NCI-H2171 (cell line): ENCODE results near the gene NCDN.
A peak's percentile ranks its signal among the peaks of the same experiment; 100 is the strongest.

ENCODE experiments used
- DNase-seq: peaks from one replicate; lab custom pipeline; 2025; lab: John Stamatoyannopoulos, UW

Gene NCDN

GRCh38 chr1:35590476-35591040 is 33.0 kb downstream of the NCDN start:
- peak; percentile 52 for DNase-seq

DNA sequence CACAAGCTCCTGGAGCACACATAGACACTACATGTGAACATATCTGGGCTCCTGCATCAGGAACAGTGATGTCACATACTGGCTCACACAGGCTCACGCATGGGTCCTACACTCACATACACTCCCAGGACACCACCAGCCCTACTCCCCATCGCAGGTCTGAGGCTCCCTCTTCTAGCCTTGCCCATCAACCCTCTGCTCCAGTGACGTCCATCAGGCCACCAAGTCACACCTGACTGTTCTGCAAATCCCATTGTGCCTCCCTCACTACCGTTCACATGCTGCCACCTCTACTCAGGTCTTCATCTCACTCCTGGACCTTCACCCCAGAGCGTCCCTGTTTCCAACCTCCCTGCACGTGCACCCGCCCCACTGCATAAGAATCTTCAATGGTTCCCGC is 33.6 kb downstream of the NCDN start:
- no peak for DNase-seq

DNA sequence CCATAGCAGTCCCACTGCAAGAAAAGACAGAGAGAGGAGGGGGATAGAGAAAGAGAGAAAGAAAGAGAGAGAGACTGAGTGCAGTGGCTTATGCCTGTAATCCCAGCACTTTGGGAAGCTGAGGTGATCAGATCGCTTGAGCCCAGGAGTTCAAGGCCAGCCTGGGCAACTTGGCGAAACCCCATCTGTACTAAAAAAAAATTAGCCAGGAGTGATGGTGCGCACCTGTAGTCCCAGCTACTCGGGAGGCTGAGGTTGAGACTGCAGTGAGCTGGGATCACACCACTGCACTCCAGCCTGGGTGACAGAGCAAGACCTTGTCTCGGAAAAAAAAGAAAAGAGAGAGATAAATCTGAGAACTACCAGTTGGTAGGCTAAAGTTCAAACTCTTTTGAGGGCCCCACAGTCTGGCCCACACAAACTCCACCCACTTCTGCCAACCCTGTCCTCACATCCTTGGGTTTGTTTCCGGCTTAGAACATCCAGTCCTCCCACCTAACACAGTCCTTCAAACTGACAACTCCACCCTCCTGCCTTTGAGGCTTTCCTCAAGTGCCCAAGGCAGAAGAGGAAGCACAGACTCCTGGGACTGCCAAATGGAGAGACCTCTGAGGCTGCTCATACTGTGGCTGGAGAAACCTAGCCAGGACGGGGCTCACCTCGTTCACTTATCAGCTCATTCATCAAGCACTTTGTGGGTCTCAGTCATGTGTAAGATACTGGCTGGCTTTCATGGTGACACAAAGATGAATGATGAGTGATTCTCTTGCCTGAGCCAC is 35.6 kb downstream of the NCDN start:
- DNase-seq, result no peak

- no peak for DNase-seq
Measured at GRCh38 chr1:35594005-35594760, 36.6 kb downstream of the NCDN start.

DNA sequence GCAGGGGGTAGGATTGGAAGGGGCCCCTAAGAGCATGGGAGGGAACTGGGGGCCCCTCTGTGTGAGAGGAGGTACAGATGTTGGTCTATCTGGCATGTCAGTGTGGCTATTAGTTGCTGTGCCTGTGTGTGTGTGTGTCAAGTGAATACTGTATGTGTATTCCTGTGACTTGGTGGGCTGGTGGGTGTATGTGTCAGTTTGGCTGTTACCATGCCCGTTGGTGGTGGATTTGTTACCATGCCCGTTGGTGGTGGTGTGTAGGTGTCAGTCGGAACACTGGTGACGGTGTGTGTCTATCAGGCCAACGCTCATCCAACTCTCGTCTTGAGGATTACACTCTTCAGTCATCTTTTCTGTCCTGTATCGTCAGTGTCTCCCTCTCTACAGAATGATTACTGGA is 38.1 kb downstream of the NCDN start:
- DNase-seq, result no peak

GRCh38 chr1:35597870-35598269 is 40.3 kb downstream of the NCDN start:
- no peak for DNase-seq

GRCh38 chr1:35598895-35599294 is 41.3 kb downstream of the NCDN start:
- no peak for DNase-seq

- DNase-seq, result no peak
Measured at GRCh38 chr1:35599411-35599810, 41.8 kb downstream of the NCDN start.

GRCh38 chr1:35600593-35600992 is 43.0 kb downstream of the NCDN start:
- DNase-seq, result peak; percentile 58

DNA sequence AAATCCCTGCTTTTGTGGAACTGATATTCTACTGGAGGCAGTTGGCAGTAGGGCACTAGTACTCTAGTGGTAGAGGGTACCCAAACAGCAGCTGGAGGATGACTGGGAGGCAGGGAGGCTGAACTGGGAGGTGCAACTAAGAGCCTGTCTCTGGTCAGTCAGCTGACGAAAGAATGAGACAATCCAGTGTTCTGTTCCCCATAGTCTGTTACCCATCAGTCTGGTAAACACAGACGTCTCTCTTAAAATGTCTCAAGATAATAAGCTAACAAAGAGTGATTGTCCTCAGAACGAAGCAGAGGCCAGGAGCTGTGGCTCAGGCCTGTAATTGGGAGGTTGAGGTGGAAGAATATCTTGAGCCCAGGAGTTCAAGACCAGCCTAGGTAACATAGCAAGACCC is 45.9 kb downstream of the NCDN start:
- DNase-seq, result no peak

DNA sequence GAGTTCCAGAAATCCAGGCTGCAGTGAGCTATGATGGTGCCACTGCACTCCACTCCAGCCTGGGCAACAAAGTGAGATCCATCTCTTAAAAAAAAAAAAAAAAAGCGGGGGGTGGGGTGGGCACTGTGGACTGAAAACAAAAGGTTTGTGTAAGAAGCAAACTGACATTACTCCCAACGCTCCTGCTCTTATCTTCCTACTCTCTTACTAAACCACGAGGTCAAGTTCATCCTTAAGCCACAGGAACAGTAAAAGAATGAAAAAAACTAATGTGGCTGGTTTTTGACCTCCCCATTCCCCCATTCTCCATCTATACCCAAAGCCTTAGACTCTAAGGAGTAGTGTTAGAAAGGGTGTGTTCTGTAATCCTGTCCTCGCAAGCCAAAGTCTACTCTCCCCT is 46.3 kb downstream of the NCDN start:
- no peak for DNase-seq

DNA sequence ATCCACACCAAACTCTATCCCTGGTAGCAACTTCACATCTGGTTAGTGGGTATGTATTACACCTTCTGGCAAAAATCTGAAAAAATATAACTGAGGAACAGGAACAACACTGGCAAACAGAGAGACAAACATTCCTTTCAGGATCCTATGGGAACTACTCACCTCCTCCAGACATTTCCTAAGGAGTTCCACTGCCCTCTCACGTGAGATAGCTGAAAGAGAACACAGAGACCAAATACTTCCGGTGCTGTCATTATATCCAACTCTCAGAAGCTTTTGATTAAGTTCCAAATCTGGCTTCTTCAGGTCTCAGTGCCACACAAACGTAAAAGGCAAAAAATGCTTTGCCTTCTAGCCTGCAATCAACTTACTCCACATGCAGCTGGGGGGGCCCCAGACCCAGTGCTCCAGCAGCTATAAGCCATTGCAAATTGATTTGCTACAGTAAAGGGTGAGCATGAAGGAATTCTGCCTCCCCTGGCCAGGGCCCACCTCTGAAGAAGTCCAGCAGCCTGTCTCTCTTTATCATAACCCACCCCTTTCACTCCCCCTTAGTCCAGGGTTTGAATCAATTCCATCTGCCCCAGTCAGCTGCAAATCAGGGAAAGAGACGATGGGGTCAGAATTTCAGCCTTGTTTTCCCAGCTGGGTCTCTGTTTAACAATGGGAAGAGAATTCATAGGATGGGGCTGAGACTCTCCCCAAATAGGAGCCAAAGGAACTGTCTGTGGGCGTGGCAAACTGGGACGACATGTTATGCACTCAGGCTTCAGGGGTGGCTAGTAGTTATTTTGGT is 47.7 kb downstream of the NCDN start:
- no peak for DNase-seq

GRCh38 chr1:35605867-35606182 is 48.2 kb downstream of the NCDN start:
- no peak for DNase-seq

GRCh38 chr1:35611655-35612054 is 54.1 kb downstream of the NCDN start:
- DNase-seq, result no peak

- no peak for DNase-seq
Measured at GRCh38 chr1:35615440-35615839, 57.8 kb downstream of the NCDN start.
